Inflammatory macrophage (primary cell): ENCODE data around the gene RGP1.

Experiments used
- DNase-seq, 2 donors: peaks; one replicate each; pipeline ENCODE4 v3.0.0-alpha.2; 2020 to 2022
- total RNA-seq, 18 experiments: gene quantifications; one replicate each; lab custom pipeline; 2026; ENCODE audit warnings: mixed read lengths in 6 of 18, inconsistent platforms in 2 of 18; lab: John Stamatoyannopoulos, UW

Gene RGP1, protein sequence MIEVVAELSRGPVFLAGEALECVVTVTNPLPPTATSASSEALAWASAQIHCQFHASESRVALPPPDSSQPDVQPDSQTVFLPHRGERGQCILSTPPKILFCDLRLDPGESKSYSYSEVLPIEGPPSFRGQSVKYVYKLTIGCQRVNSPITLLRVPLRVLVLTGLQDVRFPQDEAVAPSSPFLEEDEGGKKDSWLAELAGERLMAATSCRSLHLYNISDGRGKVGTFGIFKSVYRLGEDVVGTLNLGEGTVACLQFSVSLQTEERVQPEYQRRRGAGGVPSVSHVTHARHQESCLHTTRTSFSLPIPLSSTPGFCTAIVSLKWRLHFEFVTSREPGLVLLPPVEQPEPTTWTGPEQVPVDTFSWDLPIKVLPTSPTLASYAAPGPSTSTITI
- 16.8 to 48.0 (median 30.7) reads per million in 18 experiments for total RNA-seq

- DNase-seq, result peak; percentile 70 to 83
These were observed at the start of gene RGP1, which contains the start of gene GBA2 for GRCh38 chr9:35748858-35749514. TSS of gene RGP1 (plus strand) at chr9:35749287. CDS start at chr9:35749756, 469 bp downstream. TSS of gene GBA2 (minus strand) at chr9:35749228. CDS start at chr9:35748704, 524 bp downstream.

DNA sequence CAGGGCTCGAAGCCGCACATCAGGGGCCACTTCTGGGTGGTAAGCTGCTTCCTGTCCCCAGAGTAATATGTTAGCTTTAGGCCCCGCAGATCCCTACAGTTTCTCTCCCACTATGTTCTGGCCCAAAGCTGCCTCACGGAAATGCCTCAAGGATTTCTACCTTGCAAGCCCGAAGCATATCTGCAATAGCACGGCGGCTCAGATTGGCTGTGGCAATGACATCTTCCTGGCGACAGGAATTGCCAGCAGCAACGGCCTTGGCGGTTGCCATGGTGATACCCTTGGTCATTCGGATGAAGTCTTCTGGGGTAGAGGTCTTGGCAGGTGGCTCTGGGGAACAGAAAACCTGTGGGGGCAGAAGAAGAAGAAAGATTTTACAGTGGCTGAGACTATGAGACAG lies 49.1 kb upstream of the RGP1 start:
- no peak for DNase-seq

- DNase-seq, result no peak
These were observed 48.1 kb upstream of the RGP1 start for GRCh38 chr9:35700942-35701341.

DNA sequence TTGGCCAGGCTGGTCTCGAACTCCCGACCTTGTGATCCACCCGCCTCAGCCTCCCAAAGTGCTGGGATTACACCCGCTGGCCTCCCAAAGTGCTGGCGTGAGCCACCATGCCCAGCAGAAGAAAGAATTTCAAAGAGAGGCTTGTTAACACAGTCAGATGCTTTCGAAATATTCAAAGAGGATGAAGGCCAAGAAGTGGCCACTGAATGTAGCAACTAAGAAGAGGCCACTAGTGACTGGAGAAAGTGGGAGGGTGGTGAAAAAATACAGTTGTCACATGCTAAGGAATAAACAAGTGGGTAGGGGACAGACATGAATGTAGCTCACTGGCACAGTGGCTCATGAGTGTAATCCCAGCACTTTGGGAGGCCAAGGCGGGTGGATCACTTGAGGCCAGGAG lies 46.4 kb upstream of the RGP1 start:
- DNase-seq, result peak; percentile 60 to 64

- DNase-seq, result no peak
These were observed 45.0 kb upstream of the RGP1 start for GRCh38 chr9:35703906-35704672.

DNA sequence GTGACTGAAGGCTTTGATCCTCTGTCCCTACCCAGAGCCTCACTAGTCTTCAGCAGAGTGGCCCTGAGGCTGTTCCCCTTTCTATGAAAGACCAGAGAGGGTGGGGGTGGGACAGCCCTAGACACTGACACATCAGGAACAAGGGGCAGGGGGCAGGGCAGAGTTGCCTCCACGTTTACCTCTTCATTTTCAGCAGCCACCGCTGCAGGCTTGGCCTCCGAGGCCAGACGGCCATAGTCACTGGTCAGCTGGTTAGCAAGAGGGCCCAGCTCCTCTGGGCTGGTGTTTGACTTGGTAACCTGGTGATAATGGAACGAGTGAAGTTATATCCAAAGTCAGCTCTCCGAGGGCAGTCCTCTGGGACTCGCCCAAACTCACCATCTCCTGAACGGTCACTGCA lies 43.7 kb upstream of the RGP1 start:
- DNase-seq, result peak in 1 of 2 donors; percentile 14

DNA sequence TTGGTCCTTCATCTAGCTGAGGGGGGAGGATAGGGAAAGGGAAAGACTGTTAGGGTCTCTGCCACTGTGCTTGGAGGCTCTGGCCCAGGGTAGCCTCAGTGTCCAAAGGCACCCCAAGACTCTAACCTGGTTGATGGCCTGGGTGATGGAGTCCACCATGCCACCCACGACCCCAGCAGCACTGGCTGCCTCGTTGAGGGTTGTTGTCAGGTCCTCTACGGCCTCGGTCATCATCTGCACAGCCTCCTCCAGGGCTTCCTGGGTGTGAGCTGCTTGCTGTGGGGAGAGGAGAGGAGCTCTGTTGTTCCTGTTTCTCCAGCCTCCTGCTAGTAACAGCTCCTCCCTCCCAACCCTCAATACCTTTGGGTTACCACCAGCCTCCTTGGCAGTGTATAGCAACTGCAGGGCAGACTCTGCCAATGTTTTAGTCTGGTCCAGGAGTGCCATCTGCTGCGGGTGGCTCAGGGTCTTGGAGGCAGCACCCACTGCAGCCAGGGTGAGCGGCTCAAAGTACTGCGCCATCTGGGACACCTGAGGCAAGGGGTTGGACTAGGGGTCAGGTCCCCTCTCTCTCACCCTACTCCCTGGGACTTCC lies 43.2 kb upstream of the RGP1 start:
- no peak for DNase-seq

DNA sequence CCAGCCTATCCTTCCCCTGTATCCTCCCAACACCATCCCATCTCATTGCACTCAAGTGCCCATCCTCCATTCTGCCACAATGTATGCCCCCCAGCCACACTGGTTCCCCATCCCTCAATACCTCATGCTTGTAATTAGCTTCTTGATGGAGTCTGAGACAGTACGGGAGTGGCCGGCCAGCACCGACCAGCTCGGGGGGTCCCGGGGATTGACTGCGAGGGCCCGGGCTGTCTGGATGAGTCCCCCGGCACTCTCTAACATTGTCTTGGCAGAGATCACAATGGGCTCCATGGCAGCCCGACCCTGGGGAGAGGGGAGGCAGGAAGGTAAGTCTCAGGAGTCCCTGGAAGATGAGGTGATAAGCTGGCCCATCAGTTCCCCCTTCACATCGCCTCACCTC lies 42.1 kb upstream of the RGP1 start:
- no peak for DNase-seq

- no peak for DNase-seq
These were observed 40.9 kb upstream of the RGP1 start for GRCh38 chr9:35708146-35708545.

DNA sequence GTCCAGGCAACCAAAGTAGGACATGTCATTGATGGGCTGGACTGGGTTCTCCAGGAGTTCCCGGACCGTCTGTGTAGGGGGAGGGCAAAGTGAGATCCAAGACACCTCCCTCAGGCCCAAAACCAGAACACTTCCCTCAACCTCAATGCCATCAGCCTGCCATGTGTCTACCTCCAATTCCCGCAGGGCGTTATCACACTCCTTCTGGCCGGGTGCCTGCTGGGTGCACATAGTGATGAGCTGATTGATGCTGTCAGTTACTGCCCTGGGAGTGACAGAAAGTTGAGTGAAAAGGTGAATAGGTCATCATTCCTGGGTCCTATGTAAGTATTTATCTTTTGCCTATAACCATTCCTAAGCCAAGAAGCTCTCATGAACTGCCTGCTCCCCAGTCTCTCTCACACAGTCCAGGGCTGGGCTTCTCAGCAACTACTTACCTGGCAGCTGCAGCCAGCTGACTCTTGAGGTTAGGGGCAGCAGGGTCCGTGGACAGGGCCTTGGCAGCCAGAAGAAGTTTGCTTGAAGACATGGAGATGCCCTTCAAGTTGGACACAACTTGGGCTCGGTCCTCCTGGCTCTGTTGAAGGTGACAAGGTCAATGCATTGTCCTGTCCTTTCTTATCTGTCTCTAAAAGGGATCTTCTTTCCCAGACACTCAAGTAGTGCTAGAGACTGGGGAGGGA lies 38.1 kb upstream of the RGP1 start:
- DNase-seq, result no peak

GRCh38 chr9:35711501-35712428 lies 37.3 kb upstream of the RGP1 start:
- no peak for DNase-seq

GRCh38 chr9:35712762-35713400 lies 36.2 kb upstream of the RGP1 start:
- no peak for DNase-seq

- DNase-seq, result no peak
These were observed 35.5 kb upstream of the RGP1 start for GRCh38 chr9:35713578-35713977.

GRCh38 chr9:35714123-35714522 lies 35.0 kb upstream of the RGP1 start:
- no peak for DNase-seq

GRCh38 chr9:35714579-35715252 lies 34.4 kb upstream of the RGP1 start:
- DNase-seq, result no peak

GRCh38 chr9:35716230-35716629 lies 32.9 kb upstream of the RGP1 start:
- DNase-seq, result no peak

- DNase-seq, result no peak
These were observed 31.8 kb upstream of the RGP1 start for GRCh38 chr9:35717132-35717870.

GRCh38 chr9:35718721-35719511 lies 30.2 kb upstream of the RGP1 start:
- peak; percentile 44 to 82 for DNase-seq
